Measurements from ENCODE around the gene PSMD8.

- TF ChIP-seq CTCF (IDR thresholded peaks at IDR 0.05 in 8 of 11, conservative IDR thresholded peaks at IDR 0.05 in 3 of 11) (no peak), POLR2A (IDR thresholded peaks at IDR 0.05) (no peak)
Observed at GRCh38 chr19:38383184-38383583, 8.8 kb downstream of the PSMD8 start.

All from spleen (tissue), 7 donors.